ENCODE results near the gene ST6GALNAC2.

ST6GALNAC2 gene

GRCh38 chr17:76599694-76600460, 14.2 kb upstream of the ST6GALNAC2 start:
- no peak for DNase-seq (ENCODE audit: low spot score)

GRCh38 chr17:76598004-76598439, 12.4 kb upstream of the ST6GALNAC2 start:
- no peak for DNase-seq (ENCODE audit: low spot score)

- no peak for DNase-seq (ENCODE audit: low spot score)
Observed at GRCh38 chr17:76597156-76598003, 11.7 kb upstream of the ST6GALNAC2 start.

GRCh38 chr17:76594690-76595089, 9.0 kb upstream of the ST6GALNAC2 start:
- DNase-seq (ENCODE audit: low spot score) = no peak

DNA sequence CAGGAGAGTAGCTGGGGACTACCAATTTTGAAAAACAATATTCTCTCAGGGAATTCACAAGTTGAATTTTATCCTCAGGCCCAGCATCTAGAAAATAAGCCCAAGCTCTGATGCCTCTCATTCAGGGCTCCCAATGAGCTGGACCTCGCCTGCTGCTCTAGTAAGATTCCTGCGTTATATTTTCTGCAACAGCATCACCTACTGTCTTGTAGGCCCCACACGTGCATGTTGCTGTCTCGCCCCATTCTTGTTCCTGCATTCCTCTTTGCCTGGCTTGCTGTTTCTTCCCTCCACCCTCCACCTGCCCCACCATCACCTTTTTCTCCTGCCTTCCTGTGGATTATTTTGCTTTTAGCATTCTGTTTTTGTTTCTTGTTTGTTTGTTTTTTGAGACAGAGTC, 8.3 kb upstream of the ST6GALNAC2 start:
- DNase-seq (ENCODE audit: low spot score) = no peak

GRCh38 chr17:76593384-76593826, 7.7 kb upstream of the ST6GALNAC2 start:
- no peak for DNase-seq (ENCODE audit: low spot score)

DNA sequence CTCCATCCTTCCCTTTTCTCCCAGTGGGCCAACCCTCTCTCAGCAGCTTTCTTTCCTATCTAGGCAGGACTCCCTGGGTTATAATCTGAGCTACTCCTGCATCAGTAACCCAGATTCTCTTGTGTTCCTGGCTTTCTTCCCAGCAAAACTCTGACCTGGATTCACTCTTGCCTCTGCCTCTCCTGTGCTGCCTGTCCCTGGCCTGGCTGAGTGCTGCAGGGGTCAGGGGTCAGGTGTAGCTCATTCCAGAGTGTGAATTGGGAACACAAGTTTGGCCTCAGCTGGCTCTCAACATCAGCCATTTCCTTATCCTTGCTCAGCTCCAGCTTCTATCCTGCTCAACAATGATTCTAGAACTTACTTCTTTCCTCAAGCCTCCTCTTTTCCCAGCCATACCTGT, 2.5 kb upstream of the ST6GALNAC2 start:
- DNase-seq (ENCODE audit: low spot score) = no peak

GRCh38 chr17:76586741-76587487, 1.3 kb upstream of the ST6GALNAC2 start:
- no peak for DNase-seq (ENCODE audit: low spot score)

- peak; percentile 75 for DNase-seq (ENCODE audit: low spot score)
Observed at GRCh38 chr17:76585033-76585648, 519 bp downstream of the ST6GALNAC2 start.

GRCh38 chr17:76584427-76585032, 1.1 kb downstream of the ST6GALNAC2 start:
- DNase-seq (ENCODE audit: low spot score) = peak; percentile 72

- no peak for DNase-seq (ENCODE audit: low spot score)
Observed at GRCh38 chr17:76582660-76583059, 3.0 kb downstream of the ST6GALNAC2 start.

DNA sequence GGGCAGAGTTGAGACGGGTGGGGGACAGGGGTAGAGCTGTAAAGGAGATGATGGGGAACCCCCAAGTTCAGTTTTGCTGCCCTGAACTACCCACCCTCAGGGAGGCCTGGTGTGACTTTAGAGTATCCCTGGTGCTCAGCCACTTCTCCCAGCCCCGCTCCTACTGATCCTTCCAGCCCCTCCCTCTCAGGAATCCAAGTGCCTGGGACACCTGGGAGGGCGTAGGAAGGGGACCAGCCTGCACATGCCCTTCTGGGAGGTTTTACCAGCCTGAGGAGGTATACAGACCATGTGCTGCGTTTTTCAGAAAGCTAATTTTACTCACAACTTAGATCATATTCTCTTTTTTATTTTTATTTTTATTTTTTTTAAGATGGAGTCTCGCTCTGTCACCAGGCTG, 4.1 kb downstream of the ST6GALNAC2 start:
- DNase-seq (ENCODE audit: low spot score) = no peak

GRCh38 chr17:76579281-76579680, 6.4 kb downstream of the ST6GALNAC2 start:
- DNase-seq (ENCODE audit: low spot score) = no peak

DNA sequence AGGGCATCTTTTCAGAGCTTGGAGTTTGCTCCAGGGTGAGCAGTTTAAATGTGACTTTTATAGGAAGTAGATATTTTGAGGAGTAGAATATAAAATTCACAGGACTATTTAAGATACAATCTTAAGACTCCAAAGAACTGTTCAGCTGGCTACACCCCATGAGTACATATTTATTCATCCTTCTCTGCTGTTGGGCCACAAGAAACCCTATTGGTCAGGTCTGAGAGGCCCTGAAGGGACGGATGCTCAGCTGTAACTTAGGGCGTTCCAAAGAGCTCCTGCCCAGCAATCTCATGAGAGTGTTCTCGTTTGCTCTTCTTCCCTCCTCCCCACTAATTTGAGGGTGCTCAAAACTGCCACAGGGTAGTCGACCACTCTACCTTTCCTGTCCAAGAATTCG, 7.3 kb downstream of the ST6GALNAC2 start:
- DNase-seq (ENCODE audit: low spot score) = no peak

GRCh38 chr17:76577876-76578275, 7.8 kb downstream of the ST6GALNAC2 start:
- no peak for DNase-seq (ENCODE audit: low spot score)

- no peak for DNase-seq (ENCODE audit: low spot score)
Observed at GRCh38 chr17:76576189-76576588, 9.5 kb downstream of the ST6GALNAC2 start.

GRCh38 chr17:76575570-76575969, 10.1 kb downstream of the ST6GALNAC2 start:
- no peak for DNase-seq (ENCODE audit: low spot score)

GRCh38 chr17:76574166-76574565, 11.5 kb downstream of the ST6GALNAC2 start:
- DNase-seq (ENCODE audit: low spot score) = no peak

DNA sequence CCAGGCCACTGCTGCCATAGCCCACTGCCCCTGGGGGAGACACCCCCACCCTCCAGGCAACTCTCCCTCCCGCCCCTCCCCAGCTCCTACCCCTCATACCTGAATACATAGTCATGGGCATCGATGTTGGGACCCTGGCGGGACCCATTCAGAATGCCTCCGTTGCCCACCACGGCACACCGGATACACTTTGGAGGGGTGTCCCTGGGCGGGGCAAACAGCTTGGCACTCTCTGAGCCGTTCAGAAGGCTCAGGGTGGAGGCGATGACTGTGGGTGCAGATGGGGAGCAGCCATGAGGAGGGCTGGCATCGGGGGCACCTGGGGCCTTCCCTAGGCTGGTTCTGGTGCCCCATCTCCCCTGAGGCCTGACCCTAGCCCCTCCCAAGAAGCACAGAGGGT, 12.6 kb downstream of the ST6GALNAC2 start:
- DNase-seq (ENCODE audit: low spot score) = no peak

DNA sequence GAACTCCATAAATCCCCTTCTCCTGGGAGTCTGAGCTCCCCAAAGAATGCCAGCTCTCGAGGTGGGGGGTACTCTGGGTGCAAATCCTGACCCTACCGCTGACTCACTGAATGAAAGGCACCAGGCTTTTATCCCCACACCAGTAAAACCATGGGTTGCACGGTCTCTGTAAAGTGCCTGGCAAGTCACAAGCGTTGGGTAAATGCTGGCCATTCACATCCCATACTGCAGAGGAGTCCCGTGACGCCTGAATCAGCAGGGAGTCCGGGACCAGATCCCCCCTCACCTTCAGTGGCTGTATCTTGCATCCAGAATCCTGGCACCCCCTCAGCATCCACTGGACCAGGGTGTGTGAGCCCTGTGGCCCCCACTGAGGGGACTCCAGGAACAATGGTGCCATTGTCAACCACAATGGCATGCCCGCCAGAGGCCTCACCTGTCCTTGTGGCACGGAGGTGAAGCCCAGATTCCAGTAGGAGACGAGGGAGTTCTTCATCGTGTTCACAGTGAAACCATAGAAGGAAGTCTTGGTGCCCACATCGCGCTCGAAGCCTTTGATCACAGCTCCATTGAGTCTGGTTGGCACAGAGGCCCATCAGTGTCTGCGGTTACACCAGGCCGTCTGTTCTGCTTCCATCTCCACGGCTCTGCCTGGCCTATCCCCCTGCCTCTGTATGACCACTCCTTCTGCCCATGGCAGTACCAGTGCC, 13.3 kb downstream of the ST6GALNAC2 start:
- no peak for DNase-seq (ENCODE audit: low spot score)

All from ecto neural progenitor cell (in vitro differentiated cells).